Keratinocyte (primary cell): ENCODE results near the gene WNK2.

Experiments
- EZH2 ChIP-seq: IDR thresholded peaks from one replicate; pipeline ENCODE4 v1.6.1; 2012; ENCODE audit warnings: inconsistent platforms, mild to moderate bottlenecking, low read length, moderate library complexity
- TF ChIP-seq, protein P1 (sequence below), 3 experiments: IDR thresholded peaks in 1 of 3; conservative IDR thresholded peaks in 1 of 3; optimal IDR thresholded peaks in 1 of 3; 2 replicates in 2 of 3; 3 replicates in 1 of 3; pipeline versions ENCODE3 to v1.5.1; 2011; ENCODE audit warnings: low read length in 3 of 3, mild to moderate bottlenecking in 3 of 3, moderate library complexity in 2 of 3, control low read depth in 1 of 3, inconsistent platforms in 1 of 3; ENCODE audit not compliant: insufficient read depth in 2 of 3; ENCODE audit errors: extremely low read depth in 1 of 3

DNA sequence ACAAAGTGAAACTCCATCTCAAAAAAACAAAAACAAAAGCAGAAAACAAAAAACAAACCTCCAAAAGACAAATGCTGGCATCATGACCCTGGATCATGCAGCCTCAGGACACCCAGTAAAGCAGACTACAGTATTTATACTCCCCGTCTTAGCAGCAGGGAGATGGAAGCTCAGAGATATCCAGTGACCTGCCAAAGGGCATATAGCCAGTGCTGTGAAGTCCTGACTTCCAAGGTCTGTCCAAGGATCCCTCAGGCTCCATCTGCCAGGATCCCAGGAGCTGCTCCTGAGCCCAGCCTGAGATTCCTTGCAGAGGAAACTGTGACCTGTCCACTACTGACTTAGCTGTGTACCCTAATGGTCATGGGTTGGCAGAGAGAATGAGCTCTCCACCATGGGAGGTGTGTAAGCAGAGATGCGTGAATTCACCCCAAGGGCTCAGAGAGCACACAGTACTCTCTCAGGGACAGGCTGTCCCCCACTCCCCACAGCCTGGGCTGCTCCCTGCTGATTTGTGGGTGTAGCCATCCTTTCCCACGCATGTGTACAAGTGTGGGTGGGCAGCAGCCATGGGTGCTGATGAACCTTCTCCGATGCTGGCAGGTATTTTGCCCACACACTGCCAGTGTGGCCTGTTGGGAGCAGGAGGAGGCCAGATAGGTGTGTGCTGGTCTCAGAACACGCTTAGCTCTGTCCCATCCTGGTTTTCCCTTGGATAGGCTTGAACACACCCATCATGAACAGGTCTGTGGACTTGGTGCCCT lies 2.1 kb upstream of the WNK2 start:
- TF ChIP-seq, protein P1, sequence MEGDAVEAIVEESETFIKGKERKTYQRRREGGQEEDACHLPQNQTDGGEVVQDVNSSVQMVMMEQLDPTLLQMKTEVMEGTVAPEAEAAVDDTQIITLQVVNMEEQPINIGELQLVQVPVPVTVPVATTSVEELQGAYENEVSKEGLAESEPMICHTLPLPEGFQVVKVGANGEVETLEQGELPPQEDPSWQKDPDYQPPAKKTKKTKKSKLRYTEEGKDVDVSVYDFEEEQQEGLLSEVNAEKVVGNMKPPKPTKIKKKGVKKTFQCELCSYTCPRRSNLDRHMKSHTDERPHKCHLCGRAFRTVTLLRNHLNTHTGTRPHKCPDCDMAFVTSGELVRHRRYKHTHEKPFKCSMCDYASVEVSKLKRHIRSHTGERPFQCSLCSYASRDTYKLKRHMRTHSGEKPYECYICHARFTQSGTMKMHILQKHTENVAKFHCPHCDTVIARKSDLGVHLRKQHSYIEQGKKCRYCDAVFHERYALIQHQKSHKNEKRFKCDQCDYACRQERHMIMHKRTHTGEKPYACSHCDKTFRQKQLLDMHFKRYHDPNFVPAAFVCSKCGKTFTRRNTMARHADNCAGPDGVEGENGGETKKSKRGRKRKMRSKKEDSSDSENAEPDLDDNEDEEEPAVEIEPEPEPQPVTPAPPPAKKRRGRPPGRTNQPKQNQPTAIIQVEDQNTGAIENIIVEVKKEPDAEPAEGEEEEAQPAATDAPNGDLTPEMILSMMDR (optimal IDR thresholded peaks at IDR 0.05 in 1 of 3, IDR thresholded peaks at IDR 0.05 in 1 of 3, conservative IDR thresholded peaks at IDR 0.05 in 1 of 3; ENCODE audit: extremely low read depth in 1 of 3, insufficient read depth in 2 of 3, low read length in 3 of 3), result no peak
- no peak for TF ChIP-seq EZH2
